Globus pallidus (tissue), 1 donor: ENCODE data around the gene ITGA8.
A peak's percentile ranks its signal among the peaks of the same experiment; 100 is the strongest.
"Not testable (repeated sequence)": the region's sequence is repeated elsewhere in the genome, so short reads cannot be mapped to it uniquely, and the experiment has no call there.

ENCODE experiments used
- DNase-seq: peaks from one replicate; pipeline ENCODE4 v3.0.0-alpha.2; 2015; ENCODE audit warnings: low spot score

ITGA8 gene

DNA sequence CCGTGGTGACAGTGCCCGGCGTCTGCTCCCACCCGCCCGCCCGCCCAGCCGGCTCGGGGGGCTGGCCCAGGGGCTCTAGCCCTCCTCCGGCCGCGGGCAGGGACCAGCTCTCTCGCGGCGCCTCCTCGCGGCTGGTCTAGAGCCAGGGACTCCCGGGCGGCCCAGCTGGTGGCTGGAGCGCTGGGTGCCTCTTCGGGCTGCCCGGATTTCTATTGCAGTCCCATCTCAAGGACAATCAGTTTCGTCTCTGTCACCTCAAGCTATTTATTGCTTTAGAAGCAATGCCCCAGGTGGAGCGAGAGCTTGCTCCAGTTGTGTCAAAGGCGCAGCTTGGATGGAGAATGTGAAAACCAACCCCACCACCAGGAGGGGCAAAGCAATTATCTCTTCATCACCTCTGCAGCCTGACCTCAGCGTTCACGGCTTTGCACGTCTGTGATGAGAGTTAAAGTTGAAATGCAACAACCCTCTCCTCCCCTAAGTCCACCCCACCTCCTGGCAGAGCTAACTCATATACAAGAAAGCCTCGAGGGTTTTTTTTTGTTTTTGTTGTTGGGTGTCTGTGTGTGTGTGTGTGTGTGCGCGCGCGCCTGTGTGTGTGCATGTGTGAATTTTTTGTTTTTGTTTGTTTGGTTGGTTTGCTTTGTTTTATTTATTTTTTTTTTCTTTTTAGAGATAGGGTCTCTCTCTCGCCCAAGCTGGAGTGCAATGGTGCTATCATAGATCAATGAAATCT lies at the start of gene ITGA8:
Gene ITGA8 (minus strand): TSS at position 24 of the 736 bp plus-strand sequence. CDS start 151 bp downstream, outside the sequence.
- DNase-seq: no peak

- no peak for DNase-seq
Measured at GRCh38 chr10:15764892-15765454, 45.3 kb upstream of the ITGA8 start.

DNA sequence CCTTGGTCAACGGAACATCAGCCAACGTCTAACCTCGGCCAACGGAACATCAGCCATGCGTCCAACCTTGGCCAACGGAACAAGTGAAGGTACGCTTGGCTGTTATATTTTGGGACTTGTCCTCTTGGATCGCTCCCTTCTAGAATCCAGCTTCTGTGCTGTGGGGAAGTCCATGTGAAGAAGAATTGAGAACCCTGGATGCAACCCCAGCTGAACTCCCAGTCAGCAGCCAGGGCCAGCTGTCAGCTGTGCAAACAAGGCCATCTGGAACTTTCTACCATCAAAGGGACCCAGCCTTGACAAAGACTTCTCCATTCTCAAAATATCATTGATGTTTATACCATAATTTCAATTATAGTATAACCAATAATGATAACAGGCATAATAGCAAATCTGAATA lies 43.3 kb upstream of the ITGA8 start:
- no peak for DNase-seq

GRCh38 chr10:15762239-15762638 lies 42.5 kb upstream of the ITGA8 start:
- not testable (repeated sequence) for DNase-seq

DNA sequence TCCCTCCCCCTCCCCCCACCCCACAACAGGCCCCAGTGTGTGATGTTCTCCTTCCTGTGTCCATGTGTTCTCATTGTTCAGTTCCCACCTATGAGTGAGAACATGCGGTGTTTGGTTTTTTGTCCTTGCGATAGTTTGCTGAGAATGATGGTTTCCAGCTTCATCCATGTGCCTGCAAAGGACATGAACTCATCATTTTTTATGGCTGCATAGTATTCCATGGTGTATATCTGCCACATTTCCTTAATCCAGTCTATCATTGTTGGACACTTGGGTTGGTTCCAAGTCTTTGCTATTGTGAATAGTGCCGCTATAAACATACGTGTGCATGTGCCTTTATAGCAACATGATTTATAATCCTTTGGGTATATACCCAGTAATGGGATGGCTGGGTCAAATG lies 41.5 kb upstream of the ITGA8 start:
- DNase-seq: not testable (repeated sequence)

DNA sequence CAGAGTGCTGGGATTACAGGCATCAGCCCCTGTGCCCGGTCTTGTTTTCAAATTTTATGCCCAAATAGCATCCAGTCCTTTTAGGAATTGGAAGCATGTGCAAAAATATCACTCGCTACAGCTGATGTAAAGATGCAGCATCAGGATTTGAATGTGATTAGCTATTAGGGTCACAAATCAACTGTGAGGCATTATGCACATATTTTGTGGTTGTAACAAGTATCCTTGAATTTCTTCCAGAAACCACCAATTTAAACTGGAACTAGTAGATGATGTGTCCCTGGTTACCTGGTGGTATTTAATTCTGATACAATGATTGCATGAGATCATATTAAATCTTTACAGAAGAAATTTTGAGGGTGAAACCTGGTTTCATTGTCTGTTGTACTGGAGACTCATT lies 41.0 kb upstream of the ITGA8 start:
- DNase-seq: no peak

DNA sequence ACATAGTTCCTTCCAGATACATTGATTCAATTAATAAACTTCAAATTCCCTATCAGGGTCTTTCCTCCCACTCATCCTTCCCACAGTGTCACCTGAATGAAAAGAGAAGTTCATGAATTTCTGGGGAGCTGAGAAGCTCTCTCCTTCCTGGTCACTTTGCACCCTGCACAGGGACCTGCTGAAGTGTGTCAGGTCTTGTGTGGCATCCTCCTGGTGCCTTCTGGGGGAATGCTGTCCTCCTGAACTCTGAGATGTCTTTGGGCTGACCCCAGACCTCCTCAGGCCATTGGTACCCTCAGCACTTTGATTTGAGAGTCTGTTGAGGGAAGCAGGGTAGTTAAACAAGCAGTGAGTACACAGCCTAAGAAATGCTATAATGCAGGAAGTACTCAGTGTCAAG lies 39.5 kb upstream of the ITGA8 start:
- no peak for DNase-seq

GRCh38 chr10:15758618-15759017 lies 38.9 kb upstream of the ITGA8 start:
- no peak for DNase-seq

GRCh38 chr10:15754937-15755336 lies 35.2 kb upstream of the ITGA8 start:
- no peak for DNase-seq

DNA sequence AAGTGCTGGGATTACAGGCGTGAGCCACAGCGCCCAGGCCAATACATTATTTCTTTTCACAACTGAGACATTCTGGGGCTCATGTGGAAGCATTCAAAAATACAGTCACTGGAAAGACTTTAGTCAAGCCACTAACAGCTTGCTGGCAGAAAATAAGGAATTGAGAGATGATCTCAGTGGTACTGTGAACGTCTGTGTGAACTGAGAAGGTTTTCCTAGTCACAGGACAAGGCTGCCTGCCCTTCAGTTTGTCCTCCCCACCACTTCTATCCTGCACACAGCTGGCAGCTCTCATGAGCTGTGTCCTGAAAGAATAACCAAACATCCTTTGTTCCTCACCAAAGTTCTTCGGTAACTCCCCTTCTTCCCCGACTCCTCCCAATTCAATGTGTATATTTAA lies 31.3 kb upstream of the ITGA8 start:
- DNase-seq: no peak

- DNase-seq: no peak
Measured at GRCh38 chr10:15748126-15748525, 28.4 kb upstream of the ITGA8 start.

DNA sequence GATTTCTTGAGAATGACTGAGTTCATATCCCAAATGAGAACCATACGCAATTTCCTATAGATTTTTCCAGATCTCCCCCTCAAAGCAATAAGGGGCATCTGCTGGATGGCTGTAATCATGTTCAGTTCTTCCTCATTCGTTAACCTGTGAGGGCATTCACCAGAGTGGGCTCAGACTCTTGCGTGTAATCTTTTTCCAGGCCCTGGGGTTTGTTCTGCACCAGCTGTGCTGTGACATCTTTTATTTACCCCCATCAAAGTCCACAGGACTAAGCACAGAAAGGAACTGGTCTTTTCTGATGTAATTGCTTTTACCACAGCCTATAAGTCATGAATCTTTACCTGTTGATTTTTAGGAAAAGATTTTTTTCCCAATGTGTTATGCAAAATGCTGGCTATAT lies 27.9 kb upstream of the ITGA8 start:
- no peak for DNase-seq

- DNase-seq: no peak
Measured at GRCh38 chr10:15745751-15746150, 26.0 kb upstream of the ITGA8 start.

GRCh38 chr10:15744217-15744865 lies 24.6 kb upstream of the ITGA8 start:
- DNase-seq: peak; percentile 38

- no peak for DNase-seq
Measured at GRCh38 chr10:15743443-15743842, 23.7 kb upstream of the ITGA8 start.

DNA sequence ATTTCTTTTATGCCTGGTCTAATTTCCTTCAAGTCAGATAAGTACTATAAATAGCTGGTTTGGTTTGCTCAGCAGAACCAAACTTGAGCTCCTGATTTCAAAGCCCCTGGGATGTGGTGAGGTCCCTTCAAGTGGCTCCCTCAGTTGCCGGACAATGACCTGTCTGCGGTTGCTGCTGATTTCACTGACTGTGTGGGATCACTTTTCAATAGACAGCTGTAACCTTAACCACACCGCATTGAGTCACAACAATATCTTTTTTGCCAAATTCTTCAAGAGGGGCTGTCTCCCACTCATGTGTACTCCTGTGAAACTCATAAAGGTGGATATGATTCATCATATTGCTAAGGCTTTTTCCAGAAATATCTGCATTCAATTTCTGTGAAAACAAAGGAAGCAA lies 23.1 kb upstream of the ITGA8 start:
- no peak for DNase-seq

DNA sequence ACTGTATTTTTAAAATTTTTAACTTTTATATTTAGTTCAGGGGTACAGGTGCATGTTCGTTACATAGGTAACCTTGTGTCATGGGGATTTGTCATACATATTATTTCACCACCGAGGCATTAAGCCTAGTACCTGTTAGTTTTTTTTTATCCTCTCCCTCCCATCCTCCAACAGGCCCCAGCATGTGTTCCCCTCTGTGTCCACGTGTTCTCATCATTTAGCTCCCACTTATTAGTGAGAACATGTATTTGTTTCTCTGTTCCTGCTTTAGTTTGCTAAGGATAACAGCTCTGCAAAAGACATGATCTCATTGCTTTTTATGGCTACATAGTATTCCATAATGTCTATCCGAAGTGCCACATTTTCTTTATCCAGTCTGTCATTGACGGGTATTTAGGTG lies 22.4 kb upstream of the ITGA8 start:
- DNase-seq: no peak

DNA sequence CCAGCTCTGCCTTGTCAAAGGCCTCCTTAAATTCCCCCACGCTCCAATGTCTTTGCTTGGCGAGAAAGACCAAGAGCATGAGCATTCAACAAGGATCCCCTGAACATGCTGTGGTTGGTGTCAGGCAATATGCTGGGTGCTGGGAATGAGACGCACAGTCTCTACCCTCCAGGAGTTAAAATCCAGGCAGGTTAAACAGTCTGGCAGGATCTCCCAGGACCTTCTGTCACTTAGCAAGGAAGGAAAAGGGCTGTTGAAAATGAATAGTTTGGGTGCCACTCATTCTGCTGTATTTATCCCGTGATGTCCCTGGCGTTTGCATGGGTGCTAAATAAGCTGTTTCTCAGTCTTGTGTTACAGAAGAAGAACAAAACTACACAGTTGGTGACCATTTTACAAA lies 21.9 kb upstream of the ITGA8 start:
- no peak for DNase-seq

DNA sequence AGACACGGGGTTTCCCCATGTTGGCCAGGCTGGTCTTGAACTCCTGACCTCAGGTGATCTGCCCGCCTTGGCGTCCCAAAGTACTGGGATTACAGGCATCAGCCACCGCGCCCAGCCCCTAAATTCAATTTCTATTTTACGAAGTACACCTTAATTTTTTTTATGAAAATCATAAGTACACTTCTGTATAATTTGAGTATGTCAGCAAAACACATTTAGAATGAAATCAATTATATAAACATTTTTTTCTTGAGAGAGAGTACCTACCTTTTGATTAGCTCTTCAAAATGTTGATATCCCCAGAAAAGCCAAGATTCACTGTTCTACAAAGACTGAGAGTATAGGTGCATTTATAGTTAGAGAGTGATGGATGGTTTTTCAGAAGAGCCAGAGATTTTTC lies 20.5 kb upstream of the ITGA8 start:
- no peak for DNase-seq

- no peak for DNase-seq
Measured at GRCh38 chr10:15739254-15739970, 19.7 kb upstream of the ITGA8 start.

DNA sequence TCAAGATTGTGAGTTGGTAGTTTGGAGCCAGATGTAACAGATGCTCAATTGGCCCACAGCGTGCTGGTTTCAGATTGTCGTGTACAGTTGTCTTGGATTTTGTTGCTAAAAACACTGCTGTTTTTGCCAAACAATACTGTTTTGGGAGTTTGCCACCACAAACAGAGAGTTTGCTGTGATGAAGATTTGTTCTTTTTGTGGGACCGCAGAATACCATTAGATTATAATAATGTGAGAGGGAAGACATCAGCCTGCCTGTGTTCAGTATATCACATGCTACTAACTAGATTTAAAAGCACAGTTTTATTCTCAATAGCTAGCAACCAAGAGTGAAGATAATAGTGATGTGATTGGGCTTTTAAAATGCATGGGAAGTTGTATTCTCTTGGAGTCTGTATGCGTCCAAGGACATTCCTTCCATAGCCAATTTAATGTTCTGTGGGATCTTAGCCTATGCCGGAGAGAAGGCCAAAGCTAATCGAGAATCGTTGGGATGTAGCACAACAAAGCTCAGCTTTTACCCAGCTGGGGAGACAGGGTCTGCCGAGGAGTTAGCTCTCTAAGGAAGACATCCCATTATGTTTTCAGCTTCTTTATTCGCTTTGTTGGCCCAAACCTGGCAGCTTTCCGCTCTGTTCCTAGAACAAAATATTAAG lies 18.7 kb upstream of the ITGA8 start:
- no peak for DNase-seq

- no peak for DNase-seq
Measured at GRCh38 chr10:15737656-15738055, 17.9 kb upstream of the ITGA8 start.
